Endometrial microvascular endothelial cells (primary cell): ENCODE data around the gene NETO2. TPM values are rescaled to one million over a fixed set of nuclear protein-coding genes. Genes with fewer than 3 reads are reported as not detected.
"Not testable (repeated sequence)": the region's sequence is repeated elsewhere in the genome, so short reads cannot be mapped to it uniquely, and the experiment has no call there.

Source experiments
- in situ Hi-C: cut with HindIII; loops from 2 replicates; pipeline ENCODE4 v1.10.0; 2017; ENCODE audit warnings: low sequenced_read_pairs, low pct_unique_long_range_greater_than_20kb; ENCODE audit errors: inconsistent ontology term
- total RNA-seq: library from RNA; depleted of rRNA; stranded (reverse); fragments of >200 nt; gene quantifications from one replicate; pipeline ENCODE4 v1.2.3, GENCODE V29; 2015; ENCODE audit errors: inconsistent ontology term

NETO2 gene, protein sequence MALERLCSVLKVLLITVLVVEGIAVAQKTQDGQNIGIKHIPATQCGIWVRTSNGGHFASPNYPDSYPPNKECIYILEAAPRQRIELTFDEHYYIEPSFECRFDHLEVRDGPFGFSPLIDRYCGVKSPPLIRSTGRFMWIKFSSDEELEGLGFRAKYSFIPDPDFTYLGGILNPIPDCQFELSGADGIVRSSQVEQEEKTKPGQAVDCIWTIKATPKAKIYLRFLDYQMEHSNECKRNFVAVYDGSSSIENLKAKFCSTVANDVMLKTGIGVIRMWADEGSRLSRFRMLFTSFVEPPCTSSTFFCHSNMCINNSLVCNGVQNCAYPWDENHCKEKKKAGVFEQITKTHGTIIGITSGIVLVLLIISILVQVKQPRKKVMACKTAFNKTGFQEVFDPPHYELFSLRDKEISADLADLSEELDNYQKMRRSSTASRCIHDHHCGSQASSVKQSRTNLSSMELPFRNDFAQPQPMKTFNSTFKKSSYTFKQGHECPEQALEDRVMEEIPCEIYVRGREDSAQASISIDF
- 30.8 TPM for total RNA-seq

DNA sequence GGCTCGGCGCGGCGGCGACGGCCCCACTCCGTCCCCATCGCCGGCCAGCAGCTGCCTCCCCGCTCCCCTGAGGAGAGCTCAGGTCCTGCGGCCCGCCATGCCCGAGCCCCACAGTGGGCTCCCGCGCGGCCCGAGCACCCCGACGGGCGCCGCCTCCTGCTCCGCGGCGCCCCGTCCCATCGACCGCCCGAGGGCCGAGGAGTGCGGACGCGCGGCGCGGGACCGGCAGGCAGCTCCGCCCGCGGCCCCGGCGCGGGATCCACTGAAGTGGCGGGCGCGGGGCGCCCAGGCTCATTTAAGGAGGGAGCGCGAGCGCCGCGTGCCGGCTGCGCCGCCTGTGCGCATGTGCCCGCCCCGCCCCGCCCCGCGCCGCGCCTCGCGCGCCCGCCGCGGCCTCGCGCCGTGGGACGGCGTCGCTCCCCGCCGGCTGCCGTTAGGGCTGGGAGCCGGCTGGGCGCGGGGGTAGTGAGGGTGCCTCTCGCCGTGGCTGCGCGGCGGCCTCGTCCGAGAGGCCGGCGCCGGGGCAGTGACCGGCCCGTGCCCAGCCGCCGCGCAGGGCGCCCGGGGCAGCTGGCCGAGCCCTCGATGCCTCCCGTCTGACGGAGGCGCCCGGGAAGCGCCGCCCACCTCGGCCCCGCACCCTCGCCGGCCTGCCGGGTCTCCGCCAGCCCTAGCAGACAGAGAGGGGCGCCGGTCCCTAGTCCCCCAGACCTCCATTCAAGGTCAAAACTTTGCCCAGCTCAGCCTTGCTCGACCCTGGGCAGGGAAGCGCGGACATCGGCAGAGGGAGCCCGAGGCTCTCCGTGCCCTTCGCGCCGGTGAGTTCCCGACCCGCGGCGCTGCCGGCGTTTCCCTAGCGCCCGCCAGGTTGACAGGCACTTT is at the start of gene NETO2:
TSS of gene NETO2 (minus strand) at position 269 of the 882 bp plus-strand sequence. CDS start 333 bp downstream, outside the sequence.
- in situ Hi-C loops: no loop called here

DNA sequence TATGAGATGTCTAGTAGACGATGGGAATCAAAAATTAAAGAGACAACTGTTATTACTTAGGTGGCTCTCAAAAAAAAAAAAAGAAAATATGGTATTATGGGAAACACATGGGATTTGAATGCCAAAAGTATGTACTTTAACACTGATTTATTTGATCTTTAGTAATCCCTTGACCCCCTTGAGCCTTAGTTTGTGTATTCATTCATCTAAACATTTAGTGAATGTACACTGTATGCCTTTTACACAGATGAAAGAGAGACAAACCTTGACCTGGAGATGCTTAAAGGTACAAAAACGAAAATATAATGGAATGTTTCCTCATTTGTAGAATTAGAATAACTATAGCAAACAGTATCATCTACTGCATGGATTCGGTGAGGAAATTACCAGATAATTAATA is 38.6 kb upstream of the NETO2 start:
- in situ Hi-C loops: no loop called here

DNA sequence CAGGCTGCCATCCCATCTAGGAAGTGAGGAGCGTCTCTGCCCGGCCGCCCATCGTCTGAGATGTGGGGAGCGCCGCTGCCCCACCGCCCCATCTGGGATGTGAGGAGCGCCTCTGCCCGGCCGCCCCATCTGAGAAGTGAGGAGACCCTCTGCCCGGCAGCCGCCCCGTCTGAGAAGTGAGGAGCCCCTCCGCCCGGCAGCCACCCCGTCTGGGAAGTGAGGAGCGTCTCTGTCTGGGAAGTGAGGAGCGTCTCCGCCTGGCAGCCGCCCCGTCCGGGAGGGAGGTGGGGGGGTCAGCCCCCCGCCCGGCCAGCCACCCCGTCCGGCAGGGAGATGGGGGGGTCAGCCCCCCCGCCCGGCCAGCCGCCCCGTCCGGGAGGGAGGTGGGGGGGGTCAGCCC is 37.3 kb upstream of the NETO2 start:
- in situ Hi-C loops: not testable (repeated sequence)

DNA sequence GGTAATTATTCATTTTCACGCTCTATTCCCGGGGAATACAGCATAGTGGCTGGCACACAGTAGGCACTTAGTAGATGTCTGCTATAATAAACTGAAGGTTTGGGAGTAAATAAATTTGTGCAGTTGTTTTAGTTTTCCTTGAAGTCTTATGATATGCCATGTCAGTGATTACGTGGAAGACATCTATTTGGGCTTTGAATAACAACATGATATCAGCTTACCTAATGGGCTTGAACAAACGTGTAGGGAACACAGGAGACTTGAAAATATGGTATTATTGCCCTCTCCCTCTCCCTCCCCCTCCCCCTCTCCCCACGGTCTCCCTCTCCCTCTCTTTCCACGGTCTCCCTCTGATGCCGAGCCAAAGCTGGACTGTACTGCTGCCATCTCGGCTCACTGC is 36.3 kb upstream of the NETO2 start:
- in situ Hi-C loops: no loop called here

DNA sequence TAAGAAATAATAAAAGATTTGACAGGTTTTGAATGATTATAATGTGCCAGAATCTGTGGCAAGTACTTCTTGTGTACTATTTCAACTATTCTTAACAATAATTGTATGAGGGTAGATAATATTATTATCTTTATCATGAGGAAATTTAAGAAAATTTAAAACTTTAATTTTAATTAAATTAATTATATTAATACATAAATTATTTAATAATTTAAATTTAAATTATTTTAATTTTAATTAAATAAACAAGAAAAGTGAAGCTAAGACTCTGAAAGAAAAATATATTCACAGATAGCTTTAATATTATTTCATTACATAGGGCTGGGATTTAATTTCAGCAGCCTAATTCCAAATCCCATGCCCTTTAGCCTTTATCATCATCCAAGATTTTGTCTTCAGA is 31.4 kb upstream of the NETO2 start:
- in situ Hi-C loops: no loop called here

DNA sequence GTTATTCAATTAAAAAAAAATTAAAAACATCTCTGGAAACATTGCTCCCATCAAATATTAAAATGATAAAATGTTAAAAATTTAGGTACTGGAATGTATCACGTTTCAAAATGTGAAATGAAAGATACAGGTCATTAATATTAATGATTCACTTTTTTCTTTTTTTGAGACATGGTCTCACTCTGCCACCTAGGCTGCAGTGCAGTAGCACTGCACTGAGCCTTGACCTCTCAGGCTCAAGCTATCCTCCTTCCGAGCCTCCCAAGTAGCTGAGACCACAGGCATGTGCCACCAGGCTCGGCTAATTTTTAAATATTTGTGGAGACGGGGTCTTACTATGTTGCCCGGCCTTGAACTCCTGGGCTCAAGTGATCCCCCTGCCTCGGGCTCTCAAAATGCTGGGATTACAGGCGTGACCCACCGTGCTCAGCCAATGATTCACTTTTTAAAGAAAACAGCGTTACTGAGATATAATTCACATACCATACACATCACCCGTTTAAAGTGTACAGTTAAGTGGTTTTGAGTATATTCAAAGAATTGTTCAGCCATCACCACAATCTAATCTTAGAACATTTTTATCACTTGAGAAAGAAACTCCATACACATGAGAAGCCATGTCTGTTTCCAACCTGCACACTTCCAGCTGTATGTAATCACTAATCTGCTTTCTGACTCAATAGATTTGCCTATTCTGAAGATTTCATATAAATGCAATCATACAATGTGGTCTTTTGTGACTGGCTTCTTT is 19.1 kb upstream of the NETO2 start:
- in situ Hi-C loops: no loop called here

GRCh38 chr16:47161464-47161863 is 17.7 kb upstream of the NETO2 start:
- in situ Hi-C loops: no loop called here

- in situ Hi-C loops: no loop called here
Measured at GRCh38 chr16:47160422-47160821, 16.7 kb upstream of the NETO2 start.

- in situ Hi-C loops: no loop called here
Measured at GRCh38 chr16:47158992-47159391, 15.2 kb upstream of the NETO2 start.

- in situ Hi-C loops: no loop called here
Measured at GRCh38 chr16:47156680-47157215, 13.0 kb upstream of the NETO2 start.

DNA sequence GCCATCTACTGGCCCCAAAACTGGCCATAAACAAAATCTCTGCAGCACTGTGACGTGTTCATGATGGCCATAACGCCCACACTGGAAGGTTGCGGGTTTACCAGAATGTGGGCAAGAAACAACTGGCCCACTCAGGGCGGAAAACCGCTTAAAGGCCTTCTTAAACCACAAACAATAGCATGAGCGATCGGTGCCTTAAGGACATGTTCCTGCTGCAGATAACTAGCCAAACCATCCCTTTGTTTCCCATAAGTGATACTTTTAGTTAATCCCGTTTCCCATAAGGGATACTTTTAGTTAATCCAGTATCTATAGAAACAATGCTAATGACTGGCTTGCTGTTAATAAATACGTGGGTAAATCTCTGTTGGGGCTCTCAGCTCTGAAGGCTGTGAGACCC is 8.8 kb upstream of the NETO2 start:
- in situ Hi-C loops: not testable (repeated sequence)

DNA sequence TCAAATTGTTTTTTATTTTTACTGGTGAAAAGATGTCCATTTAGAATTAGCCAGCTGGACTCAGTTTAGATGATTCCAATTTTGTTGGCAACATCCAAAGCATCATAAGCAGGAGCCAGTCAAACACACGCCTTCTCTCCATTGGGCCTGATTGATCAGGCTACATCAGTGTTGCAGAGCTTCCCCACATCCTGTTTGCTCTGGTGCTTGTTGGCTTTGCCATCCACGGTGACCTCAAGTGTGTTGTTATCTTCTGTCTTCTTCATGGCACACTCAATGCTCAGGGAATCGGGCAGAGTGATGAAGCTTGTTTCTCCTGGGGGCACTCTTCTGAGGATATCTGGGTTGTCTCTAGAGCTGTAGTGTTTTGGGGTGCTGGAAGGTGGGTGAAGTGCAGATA is 6.3 kb upstream of the NETO2 start:
- in situ Hi-C loops: no loop called here

- in situ Hi-C loops: no loop called here
Measured at GRCh38 chr16:47144559-47144877, 773 bp upstream of the NETO2 start.

DNA sequence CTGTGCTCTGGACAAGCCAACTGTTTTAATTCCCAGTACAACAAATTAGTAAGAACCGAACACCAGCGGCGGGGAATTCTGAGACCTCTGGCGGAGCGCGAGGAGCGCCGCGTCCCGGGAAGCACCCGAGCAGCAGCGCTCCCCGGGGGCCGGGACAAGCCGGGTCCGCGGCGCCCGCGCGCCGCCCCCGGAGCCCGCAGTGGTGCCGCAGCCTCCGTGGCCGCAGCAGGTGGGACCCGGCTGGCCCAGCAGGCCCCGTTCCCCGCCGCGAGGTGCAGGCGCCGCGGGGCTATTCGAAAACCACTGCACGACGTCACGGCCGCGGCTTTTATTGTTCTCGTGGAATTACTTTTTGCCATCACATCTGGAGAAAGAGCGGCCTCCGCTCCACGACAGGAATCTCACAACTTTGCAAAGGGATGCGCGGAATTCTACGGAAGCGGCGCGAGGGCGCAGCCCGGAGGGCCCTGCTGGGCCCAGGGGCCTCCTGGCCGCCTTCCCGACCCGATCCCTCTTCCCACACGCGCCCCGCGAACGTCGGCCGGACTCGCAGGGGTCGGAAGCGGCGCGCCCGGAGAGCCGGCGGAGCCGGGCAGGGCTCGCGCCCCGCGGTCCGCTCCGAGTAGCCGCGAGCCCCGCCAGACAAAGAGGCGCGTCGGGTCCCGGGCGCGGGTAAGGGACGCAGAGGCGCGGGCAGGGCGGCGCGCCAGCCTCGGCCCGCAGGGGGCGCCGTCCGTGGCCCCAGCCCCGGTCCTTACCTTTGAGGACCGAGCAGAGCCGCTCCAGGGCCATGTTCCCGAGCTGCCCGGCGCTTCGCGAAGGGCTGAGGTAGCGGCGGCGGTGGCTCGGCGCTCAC is 696 bp downstream of the NETO2 start:
- in situ Hi-C loops: no loop called here

DNA sequence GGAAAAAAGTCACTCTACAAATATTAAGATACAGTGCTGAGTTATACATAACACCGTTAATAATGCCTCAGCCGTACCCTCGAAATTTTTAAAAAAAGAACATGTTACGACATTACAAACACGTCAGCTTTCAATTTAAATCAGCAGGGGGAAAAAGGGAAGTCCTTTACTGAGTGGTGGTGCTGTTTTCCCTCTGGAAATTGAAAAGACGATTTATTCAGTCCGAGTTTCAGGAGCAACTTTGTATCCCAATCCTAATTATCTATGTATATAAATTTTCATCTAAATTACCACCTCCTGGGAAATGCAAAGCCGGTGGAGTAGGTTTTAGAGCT is 1.3 kb downstream of the NETO2 start:
- in situ Hi-C loops: no loop called here

DNA sequence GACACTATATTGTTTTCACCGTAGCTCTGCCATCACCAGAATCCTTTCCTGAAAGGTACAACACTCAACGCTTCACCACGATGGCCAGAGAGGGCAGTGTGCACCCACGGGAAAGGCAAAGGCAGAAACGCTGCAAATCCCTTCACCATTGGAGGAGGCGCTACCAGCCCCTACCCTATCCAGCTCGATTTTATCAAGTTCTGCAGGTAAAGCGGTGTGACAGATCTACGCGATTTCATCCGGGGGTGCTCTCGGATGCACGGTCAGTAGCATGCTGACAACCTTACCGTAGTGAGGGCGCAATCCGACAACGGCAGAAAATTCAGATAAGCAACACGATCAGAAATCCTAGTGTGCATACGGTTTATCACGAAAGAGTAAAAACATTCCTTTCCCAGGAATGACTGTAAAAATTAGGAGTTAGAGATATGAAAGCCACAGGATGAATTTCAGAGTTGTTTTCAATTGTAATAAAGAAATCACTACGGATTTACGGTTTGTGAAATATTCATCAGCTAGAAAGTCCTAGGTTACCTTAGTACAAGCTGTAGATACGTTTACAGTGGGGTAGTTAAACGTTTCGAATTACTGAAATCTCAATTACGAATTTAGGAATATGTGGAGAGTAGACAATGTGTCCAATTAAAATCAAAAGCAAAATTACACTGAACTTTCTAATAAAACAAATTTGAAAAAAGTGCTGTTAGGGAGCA is 1.8 kb downstream of the NETO2 start:
- in situ Hi-C loops: no loop called here

- in situ Hi-C loops: no loop called here
Measured at GRCh38 chr16:47140686-47141085, 3.1 kb downstream of the NETO2 start.
